GM12891 (cell line): ENCODE measurements around the gene TF.

Experiments
- POLR2A ChIP-seq: IDR thresholded peaks from 2 replicates; pipeline ENCODE4 v1.6.1; 2011; ENCODE audit warnings: low read depth, low read length, control low read depth
- POLR2AphosphoS5 ChIP-seq: IDR thresholded peaks from 2 replicates; pipeline ENCODE4 v1.6.1; 2011; ENCODE audit warnings: low read depth, low read length, control low read depth

DNA sequence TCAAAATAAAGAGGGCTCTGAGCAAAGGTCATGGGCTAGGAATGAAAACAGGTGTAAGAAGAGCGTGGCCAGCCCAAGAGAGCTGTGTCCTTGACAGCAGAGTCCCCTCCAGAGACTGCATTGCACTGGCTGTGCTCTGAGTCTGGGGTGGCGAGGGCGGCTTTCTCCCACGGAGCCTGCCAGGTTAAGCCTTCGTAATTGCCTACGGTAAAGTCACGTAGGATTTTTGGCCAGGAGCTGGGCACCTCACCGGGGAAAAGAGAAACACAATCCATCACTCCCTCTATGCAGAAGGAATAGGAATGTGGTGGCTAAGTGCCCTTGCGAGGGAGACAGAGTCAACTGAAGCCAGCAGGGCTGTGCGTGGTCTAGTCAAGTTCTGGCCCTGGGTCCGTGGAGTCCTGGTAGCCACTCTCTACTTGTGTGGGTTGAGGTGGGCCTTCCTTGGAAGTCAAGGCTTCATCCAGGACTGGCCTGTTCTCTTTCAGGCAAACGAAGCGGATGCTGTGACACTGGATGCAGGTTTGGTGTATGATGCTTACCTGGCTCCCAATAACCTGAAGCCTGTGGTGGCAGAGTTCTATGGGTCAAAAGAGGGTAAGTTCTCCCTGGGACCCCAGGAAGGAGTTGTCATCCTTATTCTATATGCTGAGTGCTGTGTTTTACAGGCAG lies 7.0 kb downstream of the TF start:
- TF ChIP-seq POLR2A (no peak), POLR2AphosphoS5 (no peak)
